Neural progenitor cell (in vitro differentiated cells): ENCODE measurements around the gene IRF5.

Source experiments
- CTCF ChIP-seq: fragments of 200-600 bp; sonication (generic); IDR thresholded peaks from 2 replicates; pipeline ENCODE4 v1.5.1; 2017; ENCODE audit warnings: antibody characterized with exemption, mild to moderate bottlenecking
- EZH2 ChIP-seq: fragments of 200-600 bp; sonication (generic); IDR thresholded peaks from 2 replicates; pipeline ENCODE4 v1.6.1; 2017; ENCODE audit warnings: antibody characterized with exemption, mild to moderate bottlenecking, moderate library complexity

GRCh38 chr7:128937271-128937646 is 468 bp upstream of the IRF5 start:
- TF ChIP-seq EZH2 (no peak), CTCF (no peak)
